Lower leg skin (tissue), 4 donors: ENCODE results near the gene THBS3. TPM values are rescaled to one million over a fixed set of nuclear protein-coding genes. Genes with fewer than 3 reads are reported as not detected.
"Not testable (repeated sequence)": the region's sequence is repeated elsewhere in the genome, so short reads cannot be mapped to it uniquely, and the experiment has no call there.

ENCODE experiments used
- DNase-seq, 2 donors: peaks; one replicate each; pipeline ENCODE4 v3.0.0-alpha.2; 2019; ENCODE audit warnings: low spot score in 2 of 2
- H3K4me3 ChIP-seq: fragments of 200-600 bp; sonication (generic); 2 replicates; pipeline ENCODE4 v1.5.1; 2017; ENCODE audit warnings: mild to moderate bottlenecking, low read depth; ENCODE audit not compliant: poor library complexity, severe bottlenecking
- POLR2A ChIP-seq, 2 donors: fragments of 450-650 bp; IDR thresholded peaks; one replicate each; pipeline ENCODE4 v1.6.1; 2016 to 2017; ENCODE audit warnings: antibody characterized with exemption in 2 of 2, mild to moderate bottlenecking in 1 of 2, moderate library complexity in 1 of 2
- WGBS, 2 donors: methylation state at CpG; one replicate each; pipeline ENCODE4 v1.1.5; 2018; 5-methylcytosine and 5-hydroxymethylcytosine counted together
- intact Hi-C: fragments of 100-400 bp; cut with DNase I; formaldehyde crosslinking; loops from one replicate; pipeline ENCODE4 v1.15.0; 2023; ENCODE audit warnings: low total_unique reads
- total RNA-seq, 4 donors: library from RNA; depleted of rRNA; stranded (reverse); fragments of >200 nt; gene quantifications; one replicate each; pipeline ENCODE4 v1.1.0, GENCODE V29; 2016
- TF ChIP-seq, protein P1 (sequence below), 3 donors: fragments of 450-650 bp; IDR thresholded peaks; one replicate each; pipeline ENCODE4 v1.5.1; 2016; ENCODE audit warnings: antibody characterized with exemption in 3 of 3, mild to moderate bottlenecking in 3 of 3, moderate library complexity in 2 of 3

The THBS3 gene
- total RNA-seq, 4 donors from 2014 or later, result 15.6 to 26.6 (median 20.2) TPM

DNA sequence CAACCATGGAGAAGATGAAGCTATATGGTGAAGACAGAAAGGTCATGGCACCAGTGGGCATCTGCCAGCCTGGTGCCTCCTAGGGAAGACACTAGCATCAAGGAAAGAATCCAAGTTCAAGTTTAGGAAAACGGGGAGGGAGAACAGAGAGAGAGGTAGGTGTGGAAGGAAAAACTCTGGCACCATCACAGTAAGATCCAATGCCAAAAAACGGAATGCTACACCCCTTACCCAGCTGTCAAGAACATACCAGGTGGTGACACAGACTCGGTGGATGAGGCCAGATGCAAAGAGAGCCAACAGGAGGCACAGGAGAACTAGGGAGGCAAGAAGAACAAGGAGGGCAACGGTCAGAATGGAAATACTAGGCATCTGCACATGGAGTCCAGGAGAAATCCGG is 38.2 kb downstream of the THBS3 start:
- intact Hi-C loops, result loop anchor here (2.0 kb wide), 1 partner anchor 79 kb away; no protein-coding TSS in a partner anchor
- 60 to 65% methylated on average over 5 of the region's 5 CpGs for WGBS, 2 donors
- H3K4me3 ChIP-seq, result no peak overlapping the region
- TF ChIP-seq, protein P1, sequence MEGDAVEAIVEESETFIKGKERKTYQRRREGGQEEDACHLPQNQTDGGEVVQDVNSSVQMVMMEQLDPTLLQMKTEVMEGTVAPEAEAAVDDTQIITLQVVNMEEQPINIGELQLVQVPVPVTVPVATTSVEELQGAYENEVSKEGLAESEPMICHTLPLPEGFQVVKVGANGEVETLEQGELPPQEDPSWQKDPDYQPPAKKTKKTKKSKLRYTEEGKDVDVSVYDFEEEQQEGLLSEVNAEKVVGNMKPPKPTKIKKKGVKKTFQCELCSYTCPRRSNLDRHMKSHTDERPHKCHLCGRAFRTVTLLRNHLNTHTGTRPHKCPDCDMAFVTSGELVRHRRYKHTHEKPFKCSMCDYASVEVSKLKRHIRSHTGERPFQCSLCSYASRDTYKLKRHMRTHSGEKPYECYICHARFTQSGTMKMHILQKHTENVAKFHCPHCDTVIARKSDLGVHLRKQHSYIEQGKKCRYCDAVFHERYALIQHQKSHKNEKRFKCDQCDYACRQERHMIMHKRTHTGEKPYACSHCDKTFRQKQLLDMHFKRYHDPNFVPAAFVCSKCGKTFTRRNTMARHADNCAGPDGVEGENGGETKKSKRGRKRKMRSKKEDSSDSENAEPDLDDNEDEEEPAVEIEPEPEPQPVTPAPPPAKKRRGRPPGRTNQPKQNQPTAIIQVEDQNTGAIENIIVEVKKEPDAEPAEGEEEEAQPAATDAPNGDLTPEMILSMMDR (IDR thresholded peaks at IDR 0.05), result no peak
- no peak for TF ChIP-seq POLR2A (IDR thresholded peaks at IDR 0.05)
- DNase-seq, result peak in 1 of 2 donors; percentile 64

DNA sequence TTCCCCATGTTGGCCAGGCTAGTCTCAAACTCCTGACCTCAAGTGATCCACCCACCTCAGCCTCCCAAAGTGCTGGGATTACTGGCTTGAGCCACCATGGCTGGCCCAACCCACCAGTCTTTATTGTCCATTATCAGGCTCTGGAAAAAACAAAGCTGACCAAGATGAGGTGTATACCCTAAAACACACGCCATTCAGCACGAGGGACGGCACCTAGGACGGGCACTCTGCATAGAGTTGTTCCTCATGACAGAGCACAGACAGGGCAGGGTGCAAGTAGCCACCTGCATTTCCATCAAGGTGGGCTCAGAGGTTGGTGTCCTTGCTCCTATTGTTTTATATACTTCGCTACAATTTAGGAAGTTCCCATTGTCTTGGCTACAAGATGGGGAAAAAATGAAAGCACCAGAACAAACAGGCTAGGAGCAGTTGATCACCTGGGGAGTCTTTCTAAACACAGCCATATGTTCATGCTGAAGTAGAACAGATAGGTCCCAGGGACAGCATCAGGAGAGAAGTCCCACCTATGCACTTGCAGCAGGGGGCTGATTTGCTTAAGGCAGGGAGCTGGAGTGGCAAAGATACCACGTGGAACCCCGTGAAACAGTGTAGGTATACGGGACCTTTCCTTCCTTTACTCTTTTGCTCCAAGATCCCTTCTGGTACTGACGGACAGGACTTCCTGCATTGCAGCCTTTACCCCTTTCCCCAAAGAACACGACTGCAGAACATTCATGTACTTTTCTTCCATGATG is 39.1 kb downstream of the THBS3 start:
- no peak overlapping the region for H3K4me3 ChIP-seq
- TF ChIP-seq POLR2A (IDR thresholded peaks at IDR 0.05), result no peak
- TF ChIP-seq, protein P1 (IDR thresholded peaks at IDR 0.05), result no peak
- intact Hi-C loops, result loop anchor here (2.0 kb wide), 1 partner anchor 78 kb away; no protein-coding TSS in a partner anchor
- WGBS, 2 donors, result 78 to 83% methylated on average over 10 of the region's 10 CpGs
- peak in 1 of 2 donors; percentile 54 for DNase-seq

DNA sequence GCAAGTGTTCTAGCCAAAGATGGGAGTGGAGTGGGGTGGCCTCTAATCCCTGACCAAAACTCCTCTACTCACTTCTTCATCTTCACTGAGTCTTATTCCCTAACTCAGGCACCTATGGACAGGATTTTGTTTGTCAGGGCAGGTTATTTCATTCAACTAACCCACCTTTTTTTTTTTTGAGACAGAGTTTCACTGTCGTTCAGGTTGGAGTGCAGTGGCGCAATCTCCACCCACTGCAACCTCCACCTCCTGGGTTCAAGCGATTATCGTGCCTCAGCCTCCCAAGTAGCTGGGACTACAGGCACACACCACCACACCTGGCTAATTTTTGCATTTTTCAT is 39.6 kb downstream of the THBS3 start:
- 40 to 42% methylated on average over 4 of the region's 4 CpGs for WGBS, 2 donors
- intact Hi-C loops, result loop anchor here (2.0 kb wide), 1 partner anchor 77 kb away; no protein-coding TSS in a partner anchor
- not testable (repeated sequence) for H3K4me3 ChIP-seq, DNase-seq

DNA sequence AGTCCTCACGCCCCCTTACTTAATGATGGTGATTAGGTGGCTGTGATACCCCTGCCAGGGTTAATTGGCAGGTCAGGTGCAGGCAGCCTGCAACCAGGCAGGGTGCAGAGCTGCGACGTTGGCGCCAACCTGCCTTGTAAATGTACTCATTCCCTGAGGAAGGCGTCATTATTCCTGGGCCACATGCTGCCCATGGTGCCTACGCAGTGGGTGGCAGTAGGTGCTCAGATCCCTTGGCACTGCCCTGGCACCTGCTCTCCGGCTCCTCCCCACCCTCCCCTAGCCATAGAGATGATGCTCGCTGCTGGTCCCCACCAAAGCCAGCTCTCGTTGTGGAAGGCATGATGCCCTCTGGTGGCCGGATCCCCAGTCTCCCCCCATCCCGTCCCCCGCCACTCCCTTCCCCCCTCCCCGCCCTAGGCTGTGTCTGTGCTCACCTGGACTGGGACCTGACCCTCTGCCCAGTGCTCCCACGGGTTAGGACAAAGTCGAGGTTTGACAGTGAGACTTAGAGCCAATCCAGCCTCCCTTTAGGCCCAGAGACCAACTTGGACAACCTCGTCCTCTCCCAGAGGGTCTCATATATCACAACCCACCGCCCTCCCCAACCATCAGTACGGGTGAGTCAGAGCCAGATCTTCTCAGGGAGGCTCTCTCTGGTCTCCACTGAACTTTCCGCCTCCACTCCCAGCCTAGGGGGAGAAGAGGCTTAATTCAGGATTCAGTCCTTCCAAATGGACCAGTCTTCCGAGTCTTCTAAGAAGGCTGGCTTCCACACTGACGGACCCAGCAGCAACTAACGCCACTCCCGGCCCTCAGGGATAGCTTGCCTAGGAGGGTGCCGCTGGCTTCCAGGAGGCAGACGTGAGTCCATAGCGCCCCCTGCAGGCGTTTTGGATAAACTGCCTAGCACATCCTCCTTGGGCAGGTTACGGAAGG is 40.3 kb downstream of the THBS3 start:
- intact Hi-C loops, result loop anchor here (2.0 kb wide), 1 partner anchor 77 kb away; no protein-coding TSS in a partner anchor
- no peak overlapping the region for H3K4me3 ChIP-seq
- peak; percentile 80 to 97 for DNase-seq
- 6 to 8% methylated on average over 25 to 26 of the region's 28 CpGs for WGBS, 2 donors
- TF ChIP-seq POLR2A (IDR thresholded peaks at IDR 0.05), result no peak
- TF ChIP-seq, protein P1 (IDR thresholded peaks at IDR 0.05), result peak in 1 of 3 donors; percentile 17

DNA sequence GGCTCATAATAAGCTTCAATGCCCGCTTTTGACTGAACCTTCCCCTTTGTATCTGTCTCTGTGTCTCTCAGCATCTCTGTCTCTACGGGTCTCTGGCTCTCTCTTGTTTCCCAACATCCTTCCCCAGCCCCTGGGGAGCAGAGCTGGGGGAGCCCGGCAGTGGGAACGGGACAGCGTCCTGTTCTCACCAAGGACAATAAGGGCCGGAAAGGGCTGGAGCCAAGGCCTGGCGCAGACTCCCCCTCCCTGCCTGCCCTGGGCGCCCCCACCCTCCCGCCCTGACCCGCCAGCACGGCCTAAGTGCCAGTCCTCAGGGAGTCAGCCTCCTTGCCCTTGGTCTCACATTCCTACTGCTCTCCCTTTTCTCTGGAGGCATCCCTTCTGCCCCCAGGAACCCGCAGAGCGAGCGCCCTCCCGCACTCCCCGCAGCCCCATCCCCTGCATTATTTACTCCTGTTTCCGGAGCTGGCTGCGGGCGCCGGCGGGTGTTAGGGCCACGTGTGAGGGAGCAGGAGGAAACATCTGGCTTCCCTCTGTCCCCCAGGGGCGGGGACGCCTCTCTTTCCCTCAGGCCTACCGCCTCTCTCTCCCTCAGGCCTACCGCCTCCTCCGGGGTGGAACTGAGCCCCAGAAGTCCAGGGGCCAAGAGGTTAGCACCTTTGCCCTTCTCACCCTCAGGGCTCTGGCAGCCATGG is 41.1 kb downstream of the THBS3 start:
- 31 to 43% methylated on average over 27 of the region's 27 CpGs for WGBS, 2 donors
- H3K4me3 ChIP-seq, result no peak overlapping the region
- TF ChIP-seq, protein P1 (IDR thresholded peaks at IDR 0.05), result no peak
- TF ChIP-seq POLR2A (IDR thresholded peaks at IDR 0.05), result no peak
- peak in 1 of 2 donors; percentile 90 for DNase-seq
- intact Hi-C loops, result no loop called here
